Gastroesophageal sphincter (tissue), 4 donors: ENCODE data around the gene ZNF384. TPM values are rescaled to one million over a fixed set of nuclear protein-coding genes. Genes with fewer than 3 reads are reported as not detected.

Source experiments
- ATAC-seq: fragments of 150-250 bp; one replicate; pipeline ENCODE4 v1.9.1; 2016; ENCODE audit warnings: mild to moderate bottlenecking, moderate library complexity
- H3K27ac ChIP-seq, 4 donors: fragments of 200-600 bp; sonication (generic) in 3 of 4; 1 replicate in 3 of 4; 2 replicates in 1 of 4; pipeline ENCODE4 v1.5.1; 2016 to 2019
- H3K27me3 ChIP-seq: fragments of 200-600 bp; sonication (generic); one replicate; pipeline ENCODE4 v1.5.1; 2019
- H3K36me3 ChIP-seq, 2 donors: fragments of 200-600 bp; sonication (generic); one replicate each; pipeline ENCODE4 v1.5.1; 2019; ENCODE audit warnings: control low read depth in 1 of 2
- H3K4me1 ChIP-seq, 3 donors: fragments of 200-600 bp; sonication (generic); 1 replicate in 2 of 3; 2 replicates in 1 of 3; pipeline ENCODE4 v1.5.1; 2016 to 2019; ENCODE audit warnings: control low read depth in 2 of 3
- H3K4me3 ChIP-seq, 2 donors: fragments of 200-600 bp; sonication (generic); one replicate each; pipeline ENCODE4 v1.5.1; 2019; ENCODE audit warnings: mild to moderate bottlenecking in 1 of 2, moderate library complexity in 1 of 2
- H3K9me3 ChIP-seq, 3 donors: fragments of 200-600 bp; sonication (generic); one replicate each; pipeline ENCODE4 v1.5.1; 2017 to 2019; ENCODE audit warnings: control low read depth in 2 of 3
- EP300 ChIP-seq: sonication (generic); formaldehyde crosslinking; IDR thresholded peaks from one replicate; pipeline ENCODE4 v1.6.1; 2017; ENCODE audit warnings: antibody characterized with exemption, mild to moderate bottlenecking
- POLR2A ChIP-seq, 2 donors: fragments of 450-650 bp; IDR thresholded peaks; one replicate each; pipeline ENCODE4 v1.6.1; 2017; ENCODE audit warnings: antibody characterized with exemption in 2 of 2, mild to moderate bottlenecking in 2 of 2, moderate library complexity in 1 of 2
- POLR2AphosphoS5 ChIP-seq: sonication (generic); formaldehyde crosslinking; IDR thresholded peaks from one replicate; pipeline ENCODE4 v1.6.1; 2017; ENCODE audit warnings: antibody characterized with exemption
- WGBS, 2 donors: methylation state at CpG; one replicate each; pipeline ENCODE4 v1.1.5; 2018; ENCODE audit warnings: low coverage in 1 of 2; 5-methylcytosine and 5-hydroxymethylcytosine counted together
- total RNA-seq, 4 donors: library from RNA; depleted of rRNA; stranded (reverse); fragments of >200 nt; gene quantifications; one replicate each; pipeline ENCODE4 v1.1.0, GENCODE V29; 2016
- TF ChIP-seq, protein P1 (sequence below), 4 experiments: fragments of 200-600 bp in 2 of 4; fragments of 450-650 bp in 2 of 4; sonication (generic) in 1 of 4; IDR thresholded peaks; one replicate each; pipeline ENCODE4 v1.5.1; 2017 to 2019; ENCODE audit warnings: antibody characterized with exemption in 4 of 4, mild to moderate bottlenecking in 2 of 4, moderate library complexity in 2 of 4

The ZNF384 gene
- total RNA-seq, 4 donors from 2014 or later: 26.1 to 57.5 (median 43.6) TPM

- Histone ChIP-seq H3K27me3 (no peaks in the 10 kb centered on the region), H3K4me3 (no peak overlapping the region), H3K4me1 (no peaks in the 10 kb centered on the region), H3K9me3 (no peaks in the 10 kb centered on the region), H3K27ac (no peak overlapping the region), H3K36me3 (peaks cover 0 to 70% of the 10 kb centered on the region in 2 donors)
- 74 to 77% methylated on average over 3 to 4 of the region's 8 CpGs for WGBS, 2 donors
- TF ChIP-seq EP300: no peak
- no peak for TF ChIP-seq POLR2A (IDR thresholded peaks at IDR 0.05)
- TF ChIP-seq, protein P1, sequence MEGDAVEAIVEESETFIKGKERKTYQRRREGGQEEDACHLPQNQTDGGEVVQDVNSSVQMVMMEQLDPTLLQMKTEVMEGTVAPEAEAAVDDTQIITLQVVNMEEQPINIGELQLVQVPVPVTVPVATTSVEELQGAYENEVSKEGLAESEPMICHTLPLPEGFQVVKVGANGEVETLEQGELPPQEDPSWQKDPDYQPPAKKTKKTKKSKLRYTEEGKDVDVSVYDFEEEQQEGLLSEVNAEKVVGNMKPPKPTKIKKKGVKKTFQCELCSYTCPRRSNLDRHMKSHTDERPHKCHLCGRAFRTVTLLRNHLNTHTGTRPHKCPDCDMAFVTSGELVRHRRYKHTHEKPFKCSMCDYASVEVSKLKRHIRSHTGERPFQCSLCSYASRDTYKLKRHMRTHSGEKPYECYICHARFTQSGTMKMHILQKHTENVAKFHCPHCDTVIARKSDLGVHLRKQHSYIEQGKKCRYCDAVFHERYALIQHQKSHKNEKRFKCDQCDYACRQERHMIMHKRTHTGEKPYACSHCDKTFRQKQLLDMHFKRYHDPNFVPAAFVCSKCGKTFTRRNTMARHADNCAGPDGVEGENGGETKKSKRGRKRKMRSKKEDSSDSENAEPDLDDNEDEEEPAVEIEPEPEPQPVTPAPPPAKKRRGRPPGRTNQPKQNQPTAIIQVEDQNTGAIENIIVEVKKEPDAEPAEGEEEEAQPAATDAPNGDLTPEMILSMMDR (IDR thresholded peaks at IDR 0.05): no peak
- TF ChIP-seq POLR2AphosphoS5: no peak
- ATAC-seq: no peak
These were observed 21.5 kb downstream of the ZNF384 start for GRCh38 chr12:6667559-6668210.

GRCh38 chr12:6666211-6666610 lies 23.0 kb downstream of the ZNF384 start:
- no peak overlapping the region for H3K4me3 ChIP-seq
- H3K4me1 ChIP-seq: peaks cover 0 to 14% (median 7%) of the 10 kb centered on the region in 3 donors
- no peak overlapping the region for H3K27ac ChIP-seq
- H3K27me3 ChIP-seq: no peaks in the 10 kb centered on the region
- H3K9me3 ChIP-seq: no peaks in the 10 kb centered on the region
- peaks cover 0 to 55% of the 10 kb centered on the region in 2 donors for H3K36me3 ChIP-seq
- no peak for ATAC-seq
- TF ChIP-seq EP300 (no peak), POLR2AphosphoS5 (no peak), POLR2A (IDR thresholded peaks at IDR 0.05) (no peak)
- TF ChIP-seq, protein P1 (IDR thresholded peaks at IDR 0.05): no peak
- 94 to 95% methylated on average over 2 of the region's 2 CpGs for whole genome bisulfite sequencing, 2 donors

GRCh38 chr12:6664902-6665301 lies 24.3 kb downstream of the ZNF384 start:
- Histone ChIP-seq H3K36me3 (peaks cover 0 to 42% of the 10 kb centered on the region in 2 donors), H3K4me3 (no peak overlapping the region), H3K4me1 (peaks cover 0 to 26% (median 7%) of the 10 kb centered on the region in 3 donors), H3K9me3 (no peaks in the 10 kb centered on the region), H3K27ac (no peak overlapping the region), H3K27me3 (no peaks in the 10 kb centered on the region)
- WGBS, 2 donors: 88% methylated on average over 2 of the region's 2 CpGs
- no peak for ATAC-seq
- TF ChIP-seq POLR2AphosphoS5 (no peak), EP300 (no peak), POLR2A (IDR thresholded peaks at IDR 0.05) (no peak)
- TF ChIP-seq, protein P1 (IDR thresholded peaks at IDR 0.05): no peak

- TF ChIP-seq POLR2A (IDR thresholded peaks at IDR 0.05) (peak; percentile 2 to 41), POLR2AphosphoS5 (peak; percentile 74)
- TF ChIP-seq, protein P1 (IDR thresholded peaks at IDR 0.05): no peak
- WGBS, 2 donors: 1 to 3% methylated on average over 22 to 33 of the region's 37 CpGs
These were observed 26.1 kb downstream of the ZNF384 start, which contains the start of gene ING4 for GRCh38 chr12:6662906-6663742. Gene ING4, minus strand, starts transcription at chr12:6663119. Its CDS starts 18 bp downstream, at chr12:6663101.

More at GRCh38 chr12:6662906-6663742, 26.1 kb downstream of the ZNF384 start, which contains the start of gene ING4:
- Histone ChIP-seq H3K4me3 (peak within 1 kb of the TSS; percentile 64 to 96), H3K36me3 (peaks cover 0 to 41% of the 10 kb centered on the region in 2 donors), H3K27ac (peak within 1 kb of the TSS; percentile 70 to 88 (median 84)), H3K4me1 (peaks cover 0 to 39% (median 7%) of the 10 kb centered on the region in 3 donors), H3K27me3 (no peaks in the 10 kb centered on the region), H3K9me3 (no peaks in the 10 kb centered on the region)
- peak; percentile 100 for ATAC-seq
